ENCODE data around the gene ENOX1.

Gene ENOX1

GRCh38 chr13:43528992-43529391, 257.8 kb downstream of the ENOX1 start:
- FAIRE-seq: no peak

GRCh38 chr13:43522788-43523187, 264.0 kb downstream of the ENOX1 start:
- no peak for FAIRE-seq

DNA sequence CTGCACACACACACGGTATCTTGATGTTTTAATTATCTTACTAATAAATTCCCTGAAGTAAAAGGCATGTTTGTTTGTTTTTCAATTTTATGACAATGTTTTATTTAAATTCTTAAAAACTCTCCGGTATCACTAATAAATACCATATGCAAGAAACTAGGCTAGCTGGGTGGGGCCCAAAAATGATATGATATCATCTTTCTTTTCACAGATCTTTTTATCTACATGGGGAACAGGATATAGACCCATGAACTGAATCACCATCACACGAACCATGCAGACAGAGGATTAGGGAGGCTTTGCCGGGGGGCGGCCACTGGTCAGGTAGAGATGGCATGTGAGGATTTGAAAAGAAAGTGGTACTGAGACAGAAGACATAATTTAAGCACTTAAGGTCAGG, 266.4 kb downstream of the ENOX1 start:
- FAIRE-seq: no peak

GRCh38 chr13:43518833-43519232, 267.9 kb downstream of the ENOX1 start:
- FAIRE-seq: no peak

DNA sequence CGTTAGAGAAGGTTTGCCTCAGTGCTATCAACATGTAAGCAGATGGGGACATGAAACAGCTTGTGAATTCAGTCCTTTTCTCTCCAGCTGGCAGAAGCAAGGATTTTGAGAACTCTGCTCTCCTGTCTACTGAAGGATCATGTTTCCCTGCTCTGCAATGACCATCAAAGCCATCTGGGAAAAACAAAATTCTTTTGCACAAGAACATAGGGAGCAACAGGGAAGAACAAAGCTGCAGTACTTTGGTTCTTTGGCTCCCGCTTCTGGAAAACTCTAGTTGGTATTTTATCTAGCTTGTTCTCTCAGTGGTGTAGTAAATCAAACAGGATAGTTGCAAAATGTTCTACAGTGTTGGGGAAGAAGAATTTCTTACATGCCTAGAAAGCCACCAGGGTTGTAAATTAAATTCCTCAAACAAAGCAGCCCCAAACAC, 270.4 kb downstream of the ENOX1 start:
- FAIRE-seq: no peak

GRCh38 chr13:43515531-43515930, 271.2 kb downstream of the ENOX1 start:
- FAIRE-seq: no peak

DNA sequence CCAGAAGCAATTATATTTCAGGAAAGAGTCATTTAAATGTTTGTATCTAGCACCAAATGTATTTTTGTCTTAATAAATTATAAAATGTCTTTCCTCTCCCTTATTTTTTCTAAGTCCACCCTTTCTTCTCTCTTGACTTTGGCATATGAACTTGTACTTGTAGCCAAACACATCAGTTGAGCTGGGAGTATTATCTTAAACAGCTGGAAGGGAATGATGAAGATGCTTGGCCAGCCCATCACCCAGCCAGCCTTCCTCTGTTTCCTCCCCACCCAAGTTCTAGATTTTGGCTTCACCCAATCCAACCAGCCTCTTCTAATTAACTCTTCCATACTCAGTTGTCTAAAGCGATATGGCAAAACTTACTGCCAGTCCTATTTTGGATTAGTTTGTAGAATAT, 272.5 kb downstream of the ENOX1 start:
- no peak for FAIRE-seq

DNA sequence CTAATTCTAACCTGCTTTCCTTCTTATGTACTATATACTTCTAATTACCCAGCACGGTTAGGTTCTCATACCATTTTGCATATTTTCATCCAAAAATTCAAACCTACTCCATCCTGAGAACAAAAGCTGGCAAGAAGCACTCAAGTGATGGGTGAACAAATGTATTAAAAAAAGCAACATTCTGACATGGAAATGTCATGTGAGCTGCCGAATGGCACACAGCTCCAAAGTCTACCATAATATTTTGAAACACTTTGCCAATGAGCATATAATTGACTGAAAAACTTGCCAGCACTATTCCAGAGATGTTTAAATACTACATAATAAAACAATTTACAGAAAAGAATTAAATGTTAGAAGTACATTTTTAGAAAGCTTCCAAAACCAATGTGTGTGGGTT, 274.6 kb downstream of the ENOX1 start:
- no peak for FAIRE-seq

- no peak for FAIRE-seq
These were observed 275.5 kb downstream of the ENOX1 start for GRCh38 chr13:43510956-43511901.

DNA sequence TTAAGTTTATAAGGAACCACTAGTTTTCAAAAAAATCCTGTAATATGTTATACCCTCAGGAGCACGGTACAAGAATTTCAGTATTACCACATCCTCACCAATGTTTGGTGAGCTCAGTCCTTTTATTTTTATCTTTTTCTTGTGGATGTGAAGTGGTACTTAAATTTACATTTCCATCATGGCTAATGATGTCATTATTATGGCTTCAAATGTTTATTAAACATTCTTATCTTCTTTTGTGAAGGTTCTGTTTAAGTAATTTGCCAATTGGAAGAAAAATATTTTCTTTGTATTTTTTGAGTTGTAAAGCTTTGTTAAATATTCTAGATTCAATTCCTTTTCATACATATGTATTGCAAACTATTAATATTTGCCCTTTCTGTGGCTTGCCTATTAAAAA, 291.0 kb downstream of the ENOX1 start:
- no peak for FAIRE-seq

DNA sequence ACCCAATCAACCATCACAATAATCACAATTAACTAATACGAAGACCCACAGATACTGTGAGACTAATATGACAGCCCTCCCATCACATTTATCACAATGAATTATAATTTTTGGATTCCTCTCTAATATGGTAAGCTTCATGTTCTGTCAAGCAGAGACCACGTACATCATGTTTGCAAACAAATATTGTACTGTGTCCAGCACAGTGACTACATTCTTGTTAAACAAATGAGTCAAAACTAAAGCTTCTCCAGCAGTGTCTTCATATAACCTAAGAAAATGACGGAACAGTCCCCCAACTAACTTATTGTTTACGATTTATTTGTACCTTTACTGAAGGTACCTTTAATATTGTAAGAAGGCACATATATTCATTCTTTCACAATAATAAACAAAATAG, 292.6 kb downstream of the ENOX1 start:
- FAIRE-seq: no peak

- no peak for FAIRE-seq
These were observed 293.2 kb downstream of the ENOX1 start for GRCh38 chr13:43493496-43494000.

DNA sequence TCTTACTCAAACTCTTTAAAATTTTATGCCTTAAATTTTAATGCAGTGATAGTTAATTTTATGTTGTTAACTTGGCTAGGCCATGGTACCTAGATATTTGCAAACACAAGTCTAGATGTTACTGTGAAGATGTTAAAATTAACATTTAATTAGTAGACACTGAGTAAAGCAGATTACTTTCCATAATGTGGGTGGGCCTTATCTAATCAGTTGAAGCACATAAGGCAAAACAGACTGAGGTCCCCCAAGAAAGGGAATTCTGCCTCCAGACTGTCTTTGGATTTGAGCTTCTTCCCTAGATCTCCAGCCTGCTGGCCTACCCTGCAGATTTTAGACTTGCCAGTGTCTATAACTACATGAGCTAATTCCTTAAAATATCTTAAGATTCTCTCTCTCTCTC, 294.0 kb downstream of the ENOX1 start:
- no peak for FAIRE-seq

DNA sequence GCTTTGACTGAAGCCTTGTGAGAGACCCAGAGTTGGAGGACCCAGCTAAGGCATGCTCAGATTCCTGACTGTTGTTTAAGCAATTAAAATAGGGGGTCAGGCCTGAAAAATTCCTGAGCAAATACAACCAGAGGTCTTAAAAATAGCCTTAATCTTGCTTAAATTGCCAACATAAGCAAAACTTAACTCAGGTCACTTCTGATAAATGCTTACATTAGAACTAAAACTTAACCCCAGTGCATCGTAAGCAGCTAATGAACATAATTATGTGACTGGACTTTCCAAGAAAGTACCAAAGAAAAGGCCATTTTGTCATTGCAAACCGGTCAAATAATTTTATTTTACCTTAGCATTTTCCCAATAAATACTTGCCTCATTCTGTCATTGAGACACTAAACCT, 294.5 kb downstream of the ENOX1 start:
- no peak for FAIRE-seq

- no peak for FAIRE-seq
These were observed 297.5 kb downstream of the ENOX1 start for GRCh38 chr13:43489233-43489632.

DNA sequence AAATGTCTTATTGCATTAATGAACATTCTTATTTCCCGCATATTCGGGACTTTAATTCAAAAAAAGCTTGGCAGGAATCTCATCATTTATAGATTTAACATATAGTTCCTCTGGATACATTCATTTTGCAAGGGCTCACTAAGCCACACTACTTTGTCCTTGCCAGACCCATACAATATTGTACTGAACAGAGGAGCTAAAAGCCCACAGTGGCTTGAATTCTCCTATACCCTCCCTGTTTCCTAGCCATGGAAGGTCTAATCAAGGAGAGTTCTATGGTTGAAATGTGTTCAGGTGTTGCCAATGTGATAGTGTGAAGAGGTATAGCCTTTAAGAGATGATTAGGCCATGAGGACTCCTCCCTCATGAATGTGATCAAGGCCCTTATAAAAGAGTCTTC, 298.9 kb downstream of the ENOX1 start:
- no peak for FAIRE-seq

DNA sequence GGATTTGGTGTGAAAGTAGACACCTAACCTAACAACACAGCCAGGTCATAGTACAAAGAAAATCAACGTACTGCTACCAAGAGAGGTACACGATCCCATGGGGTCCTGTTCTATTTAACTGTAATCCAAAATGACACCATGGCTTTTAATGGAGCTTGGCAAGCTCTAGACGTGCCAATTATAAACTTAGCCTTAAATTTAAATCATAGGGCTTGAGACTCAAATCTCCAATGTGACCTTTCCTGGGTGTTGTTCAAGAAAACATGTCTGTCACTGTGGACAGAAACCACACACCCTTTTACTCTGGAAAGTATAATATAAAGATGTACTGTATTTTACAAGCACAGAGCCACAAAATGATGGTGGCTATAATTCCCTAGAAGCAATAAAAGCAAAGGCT, 299.3 kb downstream of the ENOX1 start:
- no peak for FAIRE-seq

DNA sequence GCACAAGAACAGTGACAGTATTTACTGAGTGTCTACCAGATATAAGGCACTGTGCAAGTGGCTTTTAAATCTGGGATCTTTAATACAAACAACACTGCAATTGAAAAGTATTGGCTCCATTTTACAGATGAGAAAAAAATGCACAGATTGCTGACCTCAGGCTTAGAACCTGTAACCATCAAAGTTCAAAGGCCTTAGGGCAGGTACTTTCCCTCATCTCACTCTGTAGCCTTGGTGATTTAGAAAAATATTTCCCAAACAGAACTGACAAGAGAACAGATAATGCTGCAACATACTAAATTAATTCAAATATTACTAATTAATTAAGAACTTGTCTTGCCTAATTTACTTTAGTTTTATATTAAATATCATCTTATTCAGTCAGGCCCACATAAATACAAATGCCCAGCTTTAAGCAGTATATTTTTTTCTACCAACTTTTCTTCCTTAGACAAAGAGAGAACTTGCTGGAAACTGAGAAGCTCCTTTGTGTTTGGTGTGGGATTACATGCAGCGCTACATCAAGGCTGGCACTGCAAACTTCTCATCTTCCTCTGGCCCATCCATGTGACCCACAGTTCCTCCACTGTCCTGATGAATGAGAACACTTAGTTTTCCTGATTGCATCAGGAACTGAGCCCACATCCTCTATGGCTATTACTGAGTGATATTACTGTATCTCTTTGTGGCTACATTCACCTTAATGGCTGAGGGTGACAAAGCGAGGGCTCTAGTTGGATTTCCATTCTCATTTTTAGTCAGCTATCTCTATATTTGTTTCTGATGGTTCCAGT, 302.1 kb downstream of the ENOX1 start:
- no peak for FAIRE-seq

DNA sequence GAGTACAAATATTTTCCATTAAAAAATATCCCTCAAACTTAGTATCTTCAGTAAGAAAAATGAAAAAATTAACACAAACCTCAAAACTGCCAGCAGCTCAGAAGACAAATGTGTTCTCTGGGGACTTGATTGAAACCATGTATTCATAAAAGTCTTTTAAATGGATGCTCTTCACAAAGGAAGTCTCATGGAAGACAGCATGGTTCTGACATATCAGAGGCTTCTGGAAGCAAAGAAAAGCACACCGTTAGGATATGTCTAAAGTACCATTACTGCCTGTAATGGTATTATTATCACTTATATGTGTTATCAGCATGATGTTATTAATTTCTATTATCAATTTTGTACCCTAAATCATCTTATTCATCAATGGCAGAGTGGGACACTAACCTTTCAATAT, 302.8 kb downstream of the ENOX1 start:
- no peak for FAIRE-seq

DNA sequence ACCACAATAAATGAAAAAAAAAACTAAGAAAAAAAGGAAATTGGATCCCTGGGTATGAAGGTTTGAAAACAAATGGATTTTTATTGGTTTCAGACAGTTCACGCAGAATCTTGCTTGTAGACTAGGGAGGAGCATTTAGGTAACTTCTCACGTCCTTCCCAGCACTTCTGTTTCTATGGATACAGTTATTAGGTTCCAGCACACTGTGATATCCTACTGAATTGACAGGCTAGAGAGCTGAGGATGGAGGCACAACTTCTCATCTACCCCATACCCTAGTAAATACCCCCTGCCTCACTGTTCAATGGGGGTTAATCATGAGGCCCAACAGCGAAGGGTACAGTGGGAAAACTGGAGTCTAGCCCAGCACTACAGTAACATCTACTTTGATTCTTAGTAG, 304.1 kb downstream of the ENOX1 start:
- FAIRE-seq: no peak

DNA sequence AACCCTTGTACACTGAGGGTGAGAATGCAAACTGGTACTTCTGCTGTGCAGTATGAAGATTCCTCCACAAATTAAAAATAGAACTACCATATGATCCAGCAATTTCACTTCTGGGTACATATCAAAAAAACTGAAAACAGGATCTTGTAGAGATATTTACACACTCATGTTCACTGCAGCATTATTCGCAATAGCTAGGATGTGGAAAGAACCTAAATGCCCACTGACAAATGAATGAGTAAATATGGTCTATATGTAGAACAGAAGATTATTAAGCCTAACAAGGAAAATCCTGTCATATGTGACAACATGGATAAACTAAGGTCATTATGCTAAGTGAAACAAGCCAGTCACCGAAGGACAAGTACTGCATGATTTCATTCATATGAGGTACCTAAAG, 304.7 kb downstream of the ENOX1 start:
- no peak for FAIRE-seq

DNA sequence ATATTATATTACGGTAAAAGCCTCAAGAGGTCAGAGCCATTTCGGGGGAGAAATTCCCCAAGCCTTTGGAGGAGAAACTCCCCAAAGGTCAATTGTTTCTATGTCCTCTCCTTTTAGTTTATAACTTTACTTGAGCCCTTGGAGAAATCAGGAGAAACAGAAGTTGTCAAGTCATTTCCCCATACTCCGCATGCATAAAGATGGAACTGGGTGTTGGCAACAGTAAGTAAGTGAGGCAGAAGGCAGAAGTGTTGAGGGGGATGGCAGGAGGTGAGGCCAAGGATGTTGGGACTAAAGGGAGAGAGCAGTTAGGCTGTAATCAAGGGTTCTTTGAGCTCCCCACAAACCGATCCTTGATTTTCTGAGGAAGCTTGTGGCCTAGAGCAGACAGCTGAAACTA, 307.9 kb downstream of the ENOX1 start:
- no peak for FAIRE-seq

DNA sequence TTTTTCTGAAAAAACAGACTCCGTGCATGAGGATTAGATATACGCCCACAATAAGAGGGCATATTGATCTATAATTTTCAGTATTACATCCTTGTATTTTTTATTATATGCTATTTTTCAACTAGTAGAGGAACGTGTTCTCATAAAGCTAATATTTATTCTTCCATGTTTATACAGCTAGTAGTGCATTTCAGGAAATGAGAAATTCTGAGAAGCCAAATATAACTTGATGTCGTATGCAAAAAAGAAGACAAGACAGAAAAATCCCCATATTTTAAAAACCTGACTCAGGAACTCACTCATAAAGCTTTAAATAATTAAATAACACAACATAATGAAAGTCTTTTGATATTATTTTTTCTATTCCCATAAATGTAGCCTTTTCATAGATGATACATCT, 308.6 kb downstream of the ENOX1 start:
- FAIRE-seq: no peak

GRCh38 chr13:43475140-43475539, 311.6 kb downstream of the ENOX1 start:
- no peak for FAIRE-seq
